K562 (cell line): ENCODE results near the gene MUC15. TPM values are rescaled to one million over a fixed set of nuclear protein-coding genes. Genes with fewer than 3 reads are reported as not detected.

Source experiments
- NR2F6 ChIP-seq: fragments of 450-650 bp; formaldehyde crosslinking; IDR thresholded peaks from 2 replicates; pipeline ENCODE4 v1.4.0; 2020; ENCODE audit warnings: mild to moderate bottlenecking
- PRMT5 ChIP-seq: sonication (generic); formaldehyde crosslinking; IDR thresholded peaks from 2 replicates; pipeline ENCODE4 v1.5.0; 2020; ENCODE audit warnings: missing genetic modification reagents
- RCOR1 ChIP-seq, 2 experiments: IDR thresholded peaks; 2 replicates each; pipeline ENCODE4 v1.6.1; 2012; ENCODE audit warnings: low read depth in 2 of 2, low read length in 2 of 2, borderline replicate concordance in 1 of 2, improper control_type of control experiment in 1 of 2
- WHSC1 ChIP-seq: IDR thresholded peaks from one replicate; pipeline ENCODE4 v1.6.1; 2012; ENCODE audit warnings: low read length, control low read depth, inconsistent platforms
- ZHX1 ChIP-seq: fragments of 150-350 bp; conservative IDR thresholded peaks from 2 replicates; pipeline ENCODE4 v1.6.1; 2014; ENCODE audit warnings: low read length
- ZNF143 ChIP-seq: sonication (generic); formaldehyde crosslinking; IDR thresholded peaks from 2 replicates; pipeline ENCODE4 v1.9.0; 2022; ENCODE audit warnings: mild to moderate bottlenecking, missing genetic modification reagents
- polyA plus RNA-seq, 8 experiments: library from polyadenylated mRNA; depleted of rRNA in 4 of 8; stranded (reverse) in 5 of 8; unstranded in 3 of 8; fragments of >200 nt; fragmentation: Nextera tagmentation in 2 of 8; fragmentation: Illumina TruSeq in 1 of 8; extraction: Ambion mirVana in 2 of 8; extraction: Trizol in 1 of 8; gene quantifications; 2 replicates each; pipeline versions ENCODE4 v1.2.1 to v1.2.3, GENCODE V29; 2011 to 2014; ENCODE audit warnings: inconsistent platforms in 1 of 8, missing spikeins in 1 of 8
- total RNA-seq, 7 experiments: library from RNA; depleted of rRNA in 6 of 7; stranded (reverse); fragments of >200 nt in 6 of 7; fragmentation: Illumina TruSeq in 2 of 7; extraction: Trizol in 2 of 7; gene quantifications; 2 replicates each; pipeline versions ENCODE4 v1.2.1 to v1.2.3, GENCODE V29; 2011 to 2021; ENCODE audit warnings: low replicate concordance in 1 of 7
- TF ChIP-seq, protein P1 (sequence below): fragments of 450-650 bp; IDR thresholded peaks from 2 replicates; pipeline ENCODE4 v1.6.1; 2016; ENCODE audit warnings: mild to moderate bottlenecking, moderate library complexity

MUC15 gene
- total and polyA plus RNA-seq, 9 of the 15 experiments (the other 6 are each of a cell fraction or from before 2014, with no cell fraction given) = 0.36 to 1.4 (median 0.65) TPM; not detected in 1

DNA sequence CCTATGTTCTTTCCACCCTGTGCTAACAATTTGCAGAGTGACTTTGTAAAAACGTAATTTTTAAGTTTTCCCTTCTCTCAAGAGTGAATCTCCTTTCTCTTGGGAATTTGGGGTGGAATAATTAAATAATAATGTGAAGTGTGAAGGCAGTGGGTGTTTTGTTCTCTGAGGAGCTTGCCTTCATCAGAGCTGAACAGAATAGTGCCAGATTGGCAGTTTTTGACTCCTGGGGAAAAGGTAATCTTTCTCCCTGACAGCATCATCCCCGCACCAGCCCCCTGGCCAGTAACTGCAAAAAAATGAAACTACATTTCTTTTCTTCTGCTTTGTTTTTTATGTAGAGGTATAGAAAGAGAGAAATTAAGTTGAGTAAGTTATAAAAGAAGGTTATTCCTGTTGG, 59.9 kb downstream of the MUC15 start (continued):
- no peak for TF ChIP-seq ZHX1
- TF ChIP-seq RCOR1 (IDR thresholded peaks at IDR 0.05; ENCODE audit: borderline replicate concordance in 1 of 2, low read depth in 2 of 2, low read length in 2 of 2) = no peak
- no peak for TF ChIP-seq PRMT5 (CRISPR knock-in tag)
- TF ChIP-seq WHSC1 = no peak
- TF ChIP-seq, protein P1, sequence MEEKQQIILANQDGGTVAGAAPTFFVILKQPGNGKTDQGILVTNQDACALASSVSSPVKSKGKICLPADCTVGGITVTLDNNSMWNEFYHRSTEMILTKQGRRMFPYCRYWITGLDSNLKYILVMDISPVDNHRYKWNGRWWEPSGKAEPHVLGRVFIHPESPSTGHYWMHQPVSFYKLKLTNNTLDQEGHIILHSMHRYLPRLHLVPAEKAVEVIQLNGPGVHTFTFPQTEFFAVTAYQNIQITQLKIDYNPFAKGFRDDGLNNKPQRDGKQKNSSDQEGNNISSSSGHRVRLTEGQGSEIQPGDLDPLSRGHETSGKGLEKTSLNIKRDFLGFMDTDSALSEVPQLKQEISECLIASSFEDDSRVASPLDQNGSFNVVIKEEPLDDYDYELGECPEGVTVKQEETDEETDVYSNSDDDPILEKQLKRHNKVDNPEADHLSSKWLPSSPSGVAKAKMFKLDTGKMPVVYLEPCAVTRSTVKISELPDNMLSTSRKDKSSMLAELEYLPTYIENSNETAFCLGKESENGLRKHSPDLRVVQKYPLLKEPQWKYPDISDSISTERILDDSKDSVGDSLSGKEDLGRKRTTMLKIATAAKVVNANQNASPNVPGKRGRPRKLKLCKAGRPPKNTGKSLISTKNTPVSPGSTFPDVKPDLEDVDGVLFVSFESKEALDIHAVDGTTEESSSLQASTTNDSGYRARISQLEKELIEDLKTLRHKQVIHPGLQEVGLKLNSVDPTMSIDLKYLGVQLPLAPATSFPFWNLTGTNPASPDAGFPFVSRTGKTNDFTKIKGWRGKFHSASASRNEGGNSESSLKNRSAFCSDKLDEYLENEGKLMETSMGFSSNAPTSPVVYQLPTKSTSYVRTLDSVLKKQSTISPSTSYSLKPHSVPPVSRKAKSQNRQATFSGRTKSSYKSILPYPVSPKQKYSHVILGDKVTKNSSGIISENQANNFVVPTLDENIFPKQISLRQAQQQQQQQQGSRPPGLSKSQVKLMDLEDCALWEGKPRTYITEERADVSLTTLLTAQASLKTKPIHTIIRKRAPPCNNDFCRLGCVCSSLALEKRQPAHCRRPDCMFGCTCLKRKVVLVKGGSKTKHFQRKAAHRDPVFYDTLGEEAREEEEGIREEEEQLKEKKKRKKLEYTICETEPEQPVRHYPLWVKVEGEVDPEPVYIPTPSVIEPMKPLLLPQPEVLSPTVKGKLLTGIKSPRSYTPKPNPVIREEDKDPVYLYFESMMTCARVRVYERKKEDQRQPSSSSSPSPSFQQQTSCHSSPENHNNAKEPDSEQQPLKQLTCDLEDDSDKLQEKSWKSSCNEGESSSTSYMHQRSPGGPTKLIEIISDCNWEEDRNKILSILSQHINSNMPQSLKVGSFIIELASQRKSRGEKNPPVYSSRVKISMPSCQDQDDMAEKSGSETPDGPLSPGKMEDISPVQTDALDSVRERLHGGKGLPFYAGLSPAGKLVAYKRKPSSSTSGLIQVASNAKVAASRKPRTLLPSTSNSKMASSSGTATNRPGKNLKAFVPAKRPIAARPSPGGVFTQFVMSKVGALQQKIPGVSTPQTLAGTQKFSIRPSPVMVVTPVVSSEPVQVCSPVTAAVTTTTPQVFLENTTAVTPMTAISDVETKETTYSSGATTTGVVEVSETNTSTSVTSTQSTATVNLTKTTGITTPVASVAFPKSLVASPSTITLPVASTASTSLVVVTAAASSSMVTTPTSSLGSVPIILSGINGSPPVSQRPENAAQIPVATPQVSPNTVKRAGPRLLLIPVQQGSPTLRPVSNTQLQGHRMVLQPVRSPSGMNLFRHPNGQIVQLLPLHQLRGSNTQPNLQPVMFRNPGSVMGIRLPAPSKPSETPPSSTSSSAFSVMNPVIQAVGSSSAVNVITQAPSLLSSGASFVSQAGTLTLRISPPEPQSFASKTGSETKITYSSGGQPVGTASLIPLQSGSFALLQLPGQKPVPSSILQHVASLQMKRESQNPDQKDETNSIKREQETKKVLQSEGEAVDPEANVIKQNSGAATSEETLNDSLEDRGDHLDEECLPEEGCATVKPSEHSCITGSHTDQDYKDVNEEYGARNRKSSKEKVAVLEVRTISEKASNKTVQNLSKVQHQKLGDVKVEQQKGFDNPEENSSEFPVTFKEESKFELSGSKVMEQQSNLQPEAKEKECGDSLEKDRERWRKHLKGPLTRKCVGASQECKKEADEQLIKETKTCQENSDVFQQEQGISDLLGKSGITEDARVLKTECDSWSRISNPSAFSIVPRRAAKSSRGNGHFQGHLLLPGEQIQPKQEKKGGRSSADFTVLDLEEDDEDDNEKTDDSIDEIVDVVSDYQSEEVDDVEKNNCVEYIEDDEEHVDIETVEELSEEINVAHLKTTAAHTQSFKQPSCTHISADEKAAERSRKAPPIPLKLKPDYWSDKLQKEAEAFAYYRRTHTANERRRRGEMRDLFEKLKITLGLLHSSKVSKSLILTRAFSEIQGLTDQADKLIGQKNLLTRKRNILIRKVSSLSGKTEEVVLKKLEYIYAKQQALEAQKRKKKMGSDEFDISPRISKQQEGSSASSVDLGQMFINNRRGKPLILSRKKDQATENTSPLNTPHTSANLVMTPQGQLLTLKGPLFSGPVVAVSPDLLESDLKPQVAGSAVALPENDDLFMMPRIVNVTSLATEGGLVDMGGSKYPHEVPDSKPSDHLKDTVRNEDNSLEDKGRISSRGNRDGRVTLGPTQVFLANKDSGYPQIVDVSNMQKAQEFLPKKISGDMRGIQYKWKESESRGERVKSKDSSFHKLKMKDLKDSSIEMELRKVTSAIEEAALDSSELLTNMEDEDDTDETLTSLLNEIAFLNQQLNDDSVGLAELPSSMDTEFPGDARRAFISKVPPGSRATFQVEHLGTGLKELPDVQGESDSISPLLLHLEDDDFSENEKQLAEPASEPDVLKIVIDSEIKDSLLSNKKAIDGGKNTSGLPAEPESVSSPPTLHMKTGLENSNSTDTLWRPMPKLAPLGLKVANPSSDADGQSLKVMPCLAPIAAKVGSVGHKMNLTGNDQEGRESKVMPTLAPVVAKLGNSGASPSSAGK = no peak
- TF ChIP-seq ZNF143 (CRISPR knock-in tag) = no peak
- TF ChIP-seq NR2F6 (CRISPR knock-in tag) = no peak
